HL-60/S4 treated with retinoic acid at 250 ng/mL for 4 days and 3 days (cell line): ENCODE measurements around the gene NDUFS3.

Source experiments
- in situ Hi-C: fragments of 300-500 bp; cut with MboI; formaldehyde crosslinking; loops from 2 replicates; pipeline ENCODE4 v1.7.0; 2022; ENCODE audit warnings: low sequenced_read_pairs

NDUFS3 gene

DNA sequence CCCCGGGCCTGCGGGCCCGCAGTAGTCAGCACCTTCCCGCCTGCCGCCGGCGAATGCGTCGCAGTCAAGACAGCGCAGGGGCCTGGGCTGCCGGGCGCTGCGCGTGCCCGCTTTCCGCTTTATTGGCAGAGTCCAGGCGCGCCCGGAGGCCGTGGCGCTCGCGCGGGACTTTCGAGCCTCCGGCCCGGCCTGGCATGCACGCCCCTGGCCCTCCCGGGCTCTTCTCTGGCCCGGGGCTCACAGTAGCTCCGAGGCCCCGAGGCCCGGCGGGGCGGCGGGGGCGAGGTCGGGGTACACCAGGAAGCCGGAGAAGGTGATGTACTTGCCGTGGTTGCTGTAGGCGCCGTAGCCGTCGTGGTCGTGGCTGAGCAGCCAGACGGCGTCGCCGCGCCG is 10.7 kb downstream of the NDUFS3 start:
- in situ Hi-C loops: no loop called here

DNA sequence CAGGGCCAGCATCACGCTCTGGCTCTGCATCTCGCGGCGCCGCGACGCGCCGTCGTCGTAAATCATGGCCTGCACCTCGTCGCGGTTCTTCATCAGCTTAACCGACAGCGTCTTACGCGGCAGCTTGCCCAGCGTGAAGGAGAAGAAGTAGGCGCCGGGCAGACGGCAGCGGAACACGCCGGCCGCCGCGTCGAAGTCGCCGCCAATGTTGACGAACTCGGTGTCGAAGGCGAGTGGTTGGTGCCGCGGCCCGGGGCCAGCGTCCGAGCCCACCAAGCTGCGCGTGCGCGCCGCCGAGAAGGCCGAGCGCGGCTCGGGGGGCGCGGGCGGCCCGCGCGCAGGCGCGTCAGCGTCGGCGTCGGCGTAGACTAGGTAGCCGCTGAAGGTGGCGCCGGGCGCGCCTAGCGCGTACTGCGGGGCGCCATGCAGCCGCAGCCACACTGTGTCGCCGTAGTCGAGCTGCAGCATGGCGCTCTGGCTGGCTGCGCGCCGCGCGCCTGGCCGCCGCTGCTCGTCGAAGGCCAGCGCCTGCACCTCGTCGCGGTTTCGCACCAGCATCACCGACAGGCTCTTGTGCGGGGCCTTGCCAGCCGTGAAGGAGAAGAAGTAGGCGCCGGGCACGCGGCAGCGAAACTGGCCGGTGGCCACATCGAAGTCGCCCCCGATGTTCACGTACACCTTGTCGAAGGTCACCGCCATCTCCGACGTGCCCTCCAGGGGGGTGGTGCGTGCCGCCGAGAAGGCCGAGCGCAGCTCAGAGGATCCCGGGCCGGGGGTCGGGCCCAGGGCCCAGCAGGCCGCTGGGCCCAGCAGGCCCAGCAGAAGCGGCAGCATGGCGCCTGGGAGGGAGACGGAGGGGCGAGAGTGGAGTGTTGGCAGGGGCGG is 11.3 kb downstream of the NDUFS3 start:
- in situ Hi-C loops: no loop called here

DNA sequence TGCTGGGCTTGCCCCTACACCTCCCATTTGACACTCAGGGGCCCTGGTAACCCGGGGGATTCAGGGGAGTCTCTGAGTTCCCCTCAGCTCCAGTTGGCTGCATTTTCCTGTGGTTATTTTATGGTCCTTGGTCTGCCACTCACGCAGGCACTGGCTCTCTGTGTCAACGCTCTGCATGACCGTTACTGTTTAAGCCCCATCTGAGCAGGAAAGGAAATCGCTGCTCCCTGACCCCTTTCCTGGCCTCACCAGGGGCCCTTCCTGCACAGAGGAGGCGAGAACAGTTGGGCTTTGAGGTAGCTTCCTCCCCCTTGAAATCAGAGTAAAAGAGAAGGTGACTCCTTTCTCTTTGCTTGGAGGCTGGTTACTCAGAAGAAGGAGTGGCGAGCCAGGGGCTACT is 12.9 kb downstream of the NDUFS3 start:
- in situ Hi-C loops: no loop called here

DNA sequence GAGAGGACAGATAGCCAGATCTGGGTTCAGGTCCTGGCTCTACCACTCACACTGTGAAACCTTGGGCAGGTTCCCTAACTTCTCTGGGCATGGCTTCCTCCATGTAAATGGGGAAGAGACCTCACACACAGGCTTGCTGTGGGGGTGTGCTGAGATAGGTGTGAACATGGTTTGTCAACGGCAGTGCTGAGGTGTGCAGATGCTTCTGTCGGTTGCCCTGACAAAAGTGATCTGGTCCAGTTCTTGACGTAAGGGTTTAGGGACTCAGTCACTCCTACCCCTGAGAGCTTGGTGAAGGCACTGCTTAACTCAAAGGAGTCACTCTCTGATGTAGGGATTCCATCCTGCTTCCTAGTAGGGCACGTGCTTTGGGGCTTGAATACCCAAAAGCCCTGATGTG is 13.4 kb downstream of the NDUFS3 start:
- in situ Hi-C loops: no loop called here

DNA sequence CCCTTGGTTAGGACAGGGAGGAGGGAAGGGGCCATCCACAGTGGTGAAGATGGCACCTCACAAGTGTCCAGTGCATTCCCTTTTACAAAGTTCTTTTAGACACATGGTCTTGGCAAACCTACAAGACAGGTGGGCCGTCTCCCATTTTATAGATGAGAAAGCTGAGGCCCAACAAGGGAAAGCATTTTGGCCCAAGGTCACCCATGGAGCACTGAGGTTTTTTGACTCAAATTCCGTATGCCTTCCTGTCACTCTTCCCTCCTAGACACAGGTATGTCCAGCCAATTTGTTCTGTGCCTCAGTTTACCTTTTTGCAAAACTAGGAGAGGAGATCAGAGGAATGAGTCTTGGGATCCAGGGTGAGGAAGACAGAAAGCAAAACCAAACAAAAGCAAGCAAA is 14.1 kb downstream of the NDUFS3 start:
- in situ Hi-C loops: no loop called here

DNA sequence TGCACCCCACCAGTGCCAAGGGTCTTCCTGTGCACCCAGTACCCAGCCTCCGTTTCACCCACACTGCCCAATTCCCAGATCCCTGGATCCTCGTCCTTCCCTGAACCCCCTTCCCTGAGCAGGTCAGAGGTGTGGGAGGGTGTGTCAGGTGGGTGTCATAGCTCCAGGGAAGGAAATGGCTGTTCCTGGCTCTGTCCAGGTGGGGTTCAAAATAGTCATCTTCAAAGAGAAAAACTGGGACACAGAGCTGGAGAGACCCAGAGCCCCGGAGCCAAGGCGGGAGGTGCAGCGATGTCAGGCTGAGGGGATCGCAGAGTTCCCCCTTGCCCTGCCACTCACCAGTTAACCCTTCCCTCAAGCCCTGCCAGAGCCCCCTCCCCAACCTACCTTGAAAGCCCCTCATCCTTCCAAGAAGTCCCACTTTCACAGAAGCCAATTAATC is 14.6 kb downstream of the NDUFS3 start:
- in situ Hi-C loops: no loop called here

DNA sequence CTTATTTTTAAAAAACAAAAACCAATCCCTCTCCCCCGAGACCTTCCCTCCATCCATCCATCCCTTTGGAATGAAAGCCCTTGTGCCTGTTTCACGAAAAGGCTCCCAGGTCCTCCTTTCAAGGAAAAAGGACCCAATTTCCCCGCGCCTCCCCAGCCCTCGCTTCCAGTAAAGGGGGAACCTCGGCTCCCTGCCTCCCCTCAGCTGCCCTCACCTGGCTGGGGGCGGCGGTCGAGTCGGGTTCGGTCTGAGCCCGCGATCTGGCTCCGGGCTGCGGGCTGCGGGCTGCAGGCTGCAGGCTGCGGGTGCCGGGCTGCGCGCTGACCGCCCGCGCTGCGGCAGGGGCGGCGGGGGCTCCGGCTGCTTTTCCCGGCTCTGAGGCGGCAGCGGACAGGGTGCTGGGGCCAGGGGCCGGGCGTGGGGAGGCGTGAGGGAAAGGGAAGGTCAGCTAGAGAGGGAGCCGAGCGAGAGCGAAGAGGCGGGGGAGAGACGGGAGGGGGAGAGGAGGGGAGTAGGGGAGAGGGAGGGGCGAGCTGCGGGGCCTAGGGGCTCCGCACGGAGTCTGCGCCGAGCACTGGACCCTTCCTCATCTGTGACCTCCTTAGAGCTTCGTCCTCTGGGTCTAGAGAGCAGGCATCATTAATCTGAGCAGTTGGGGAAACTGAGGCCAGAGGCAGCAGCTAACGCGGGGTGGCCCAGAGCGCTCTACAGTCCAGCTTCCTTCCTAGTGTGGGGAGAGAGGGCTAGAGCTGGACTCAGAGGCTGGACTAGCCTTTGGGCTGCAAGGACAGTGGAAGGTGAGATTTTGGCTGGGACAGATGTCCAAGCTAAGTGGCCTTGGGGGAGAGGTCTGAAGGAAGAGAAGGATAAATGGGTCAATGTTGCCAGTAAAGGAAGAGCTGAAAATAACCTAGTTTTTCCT is 15.3 kb downstream of the NDUFS3 start, which contains the start of gene C1QTNF4:
Gene C1QTNF4, minus strand, starts transcription at position 478 of the 922 bp plus-strand sequence. CDS start 3,601 bp downstream, outside the sequence.
- in situ Hi-C loops: no loop called here

DNA sequence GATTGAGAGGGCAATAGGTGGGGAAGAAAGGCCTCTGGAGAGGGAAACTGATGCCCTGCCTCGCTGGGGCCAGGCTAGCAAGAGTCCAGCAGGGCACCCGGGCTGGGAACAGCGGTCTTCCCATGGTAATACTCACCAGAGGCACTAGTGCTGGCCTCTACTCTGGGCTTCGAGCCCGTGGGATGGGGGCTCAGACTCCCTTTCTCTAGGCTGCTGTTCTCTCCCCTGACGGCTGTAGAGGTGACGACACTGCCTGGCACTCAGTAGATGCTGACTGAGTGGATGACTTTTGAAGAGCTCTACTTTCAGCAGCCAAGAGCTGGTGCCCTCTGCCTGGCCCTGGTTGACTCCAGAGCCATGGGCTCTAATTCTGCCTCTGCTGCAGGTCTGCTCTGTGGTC is 16.2 kb downstream of the NDUFS3 start:
- in situ Hi-C loops: no loop called here

DNA sequence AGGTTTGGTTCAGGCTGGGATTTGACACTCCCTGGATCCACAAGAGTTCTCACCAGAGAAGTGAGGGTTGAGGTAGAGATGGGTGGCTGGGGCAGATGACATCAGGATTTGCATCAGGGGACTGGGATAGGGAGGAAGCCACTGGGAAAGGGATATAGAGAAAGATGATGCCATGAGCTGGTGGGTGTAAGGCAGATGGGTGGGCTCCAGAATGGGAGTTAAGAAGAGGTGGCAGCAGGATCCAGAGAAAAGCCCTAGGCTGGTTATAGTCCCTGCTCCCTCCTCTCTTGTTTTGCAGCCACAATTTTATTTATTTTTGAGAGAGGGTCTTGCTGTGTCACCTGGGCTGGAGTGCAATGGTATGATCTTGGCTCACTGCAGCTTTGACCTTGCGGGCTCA is 17.1 kb downstream of the NDUFS3 start:
- in situ Hi-C loops: no loop called here

DNA sequence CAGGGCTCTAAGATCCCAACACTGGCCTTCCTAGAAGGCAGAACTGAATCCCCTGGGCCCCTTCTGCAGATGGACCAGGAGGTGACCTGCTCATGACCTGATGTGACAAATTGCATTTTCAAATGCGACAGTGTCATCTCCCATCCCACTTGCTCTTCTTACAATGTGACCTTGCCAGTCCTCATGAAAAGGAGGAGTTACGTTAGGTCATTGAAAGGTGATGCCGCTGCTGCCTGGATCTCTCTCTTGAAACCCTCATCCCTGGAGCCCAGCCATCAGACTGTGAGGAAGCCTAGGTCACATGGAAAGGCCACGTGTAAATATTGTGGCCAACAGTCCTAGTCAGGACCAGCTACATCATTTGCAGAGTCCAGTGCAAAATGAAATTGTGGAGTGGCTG is 21.0 kb downstream of the NDUFS3 start:
- in situ Hi-C loops: no loop called here

DNA sequence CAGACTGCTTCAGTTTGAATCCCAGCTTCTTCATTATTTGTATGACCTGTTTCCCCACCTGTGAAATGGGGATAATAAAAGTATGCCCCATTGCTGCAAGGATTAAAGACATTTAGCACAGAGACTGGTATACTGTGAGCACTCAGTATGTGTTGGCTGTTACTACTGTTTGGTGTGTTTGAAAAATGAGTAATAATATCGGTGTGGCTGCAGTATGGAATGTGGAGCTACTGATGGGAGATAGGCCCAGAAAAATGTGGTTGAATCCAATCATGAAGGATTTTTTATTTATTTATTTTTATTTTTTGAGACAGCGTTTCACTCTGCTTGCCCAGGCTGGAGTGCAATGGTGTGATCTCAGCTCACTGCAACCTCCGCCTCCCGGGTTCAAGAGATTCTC is 24.4 kb downstream of the NDUFS3 start:
- in situ Hi-C loops: no loop called here

DNA sequence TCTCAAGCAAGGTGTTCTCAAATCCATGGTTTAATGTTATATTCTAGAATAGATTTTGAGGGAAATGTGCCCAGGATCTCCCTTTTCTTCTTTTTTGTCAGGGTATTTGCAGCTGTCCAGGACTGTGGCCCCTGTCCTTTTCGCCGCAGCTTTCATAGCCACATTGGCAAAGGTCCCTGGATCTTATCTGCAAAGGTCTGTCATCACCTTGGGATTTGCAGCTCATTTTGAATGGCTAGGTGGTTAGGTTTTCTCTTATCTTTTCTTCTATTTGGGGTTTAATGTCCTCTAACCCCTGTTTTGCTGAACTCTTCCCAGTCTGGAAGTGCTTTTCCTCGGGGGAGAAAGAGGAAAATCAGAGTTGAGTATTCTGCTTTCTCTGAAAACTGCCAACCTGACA is 27.0 kb downstream of the NDUFS3 start:
- in situ Hi-C loops: no loop called here

DNA sequence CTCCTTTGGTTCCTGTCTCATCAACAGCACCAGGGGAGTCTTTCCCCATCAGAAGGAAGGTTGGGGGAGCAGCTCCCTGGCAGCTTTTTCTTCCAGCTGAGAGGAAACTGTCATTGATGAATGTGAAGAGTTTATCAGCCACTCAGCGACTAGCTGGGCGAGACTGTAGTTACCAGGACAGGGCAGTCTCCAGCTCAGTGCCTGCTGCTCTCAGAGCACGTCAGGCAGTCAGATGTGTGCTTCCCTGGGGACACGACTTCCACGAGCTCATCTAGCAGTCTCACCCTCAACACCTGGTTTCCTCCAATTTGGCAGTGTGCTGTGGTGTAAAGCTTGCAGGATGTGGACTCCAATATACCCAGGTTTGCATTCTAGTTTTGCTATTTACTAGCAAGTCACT is 27.9 kb downstream of the NDUFS3 start:
- in situ Hi-C loops: no loop called here

DNA sequence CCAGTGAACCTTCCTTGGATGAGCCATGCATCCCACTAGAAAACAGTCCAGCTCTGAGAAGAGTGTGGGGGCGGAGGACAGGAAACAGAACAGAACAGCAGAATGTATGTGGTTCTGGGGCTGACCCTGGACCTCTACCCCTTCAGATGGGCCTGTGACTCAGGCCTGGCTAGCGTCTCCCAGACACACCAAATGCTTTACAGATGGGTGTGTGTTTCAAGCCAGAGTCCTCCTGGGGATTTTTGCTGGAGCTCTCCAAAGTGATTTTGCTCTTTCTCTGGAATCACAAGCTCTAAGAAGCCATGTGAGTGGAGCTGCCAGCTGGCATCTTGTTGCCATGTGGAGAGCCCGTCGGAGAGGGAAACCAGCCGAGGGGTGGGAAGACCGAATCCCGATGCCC is 28.5 kb downstream of the NDUFS3 start:
- in situ Hi-C loops: no loop called here

DNA sequence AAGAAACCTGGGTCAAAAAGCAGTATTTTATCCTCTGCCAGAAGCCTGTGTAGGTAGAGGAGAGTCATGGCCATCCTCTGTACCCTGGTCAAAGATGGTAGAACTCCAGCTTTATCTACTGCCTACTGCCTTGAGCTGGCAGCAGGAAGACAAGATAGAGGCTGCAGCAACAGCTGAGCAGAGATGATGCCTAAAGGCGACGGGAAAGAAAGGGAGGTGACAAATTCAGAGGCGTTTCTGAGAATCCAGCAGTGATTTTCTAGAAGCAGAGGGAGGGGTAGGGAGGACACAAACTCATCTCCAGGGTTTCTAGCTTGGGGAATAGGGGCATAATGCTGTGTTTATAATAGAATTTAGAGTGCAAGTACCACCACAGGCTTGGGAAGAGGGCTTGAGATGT is 30.8 kb downstream of the NDUFS3 start:
- in situ Hi-C loops: no loop called here

DNA sequence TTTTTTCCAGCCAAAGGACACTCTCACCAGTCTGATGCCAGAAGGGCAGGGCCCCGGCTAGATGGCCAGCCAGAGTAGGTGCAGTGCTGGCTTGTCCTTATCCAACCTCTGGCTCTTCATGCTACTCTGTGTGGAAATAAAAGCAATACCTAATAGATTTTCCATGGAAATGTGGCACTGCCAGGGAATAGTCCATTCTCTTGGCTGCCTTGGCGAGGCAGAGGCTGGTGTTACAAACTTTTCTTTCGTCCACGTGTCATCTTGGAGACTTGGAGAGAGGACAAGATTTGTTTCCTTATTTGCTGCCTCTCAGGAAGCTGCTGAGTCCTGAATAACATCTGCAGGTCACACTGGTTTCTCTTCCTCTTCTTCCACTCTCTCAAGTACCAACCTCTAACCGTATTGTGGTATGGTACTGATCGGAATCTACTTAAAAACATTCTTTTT is 32.5 kb downstream of the NDUFS3 start:
- in situ Hi-C loops: no loop called here

DNA sequence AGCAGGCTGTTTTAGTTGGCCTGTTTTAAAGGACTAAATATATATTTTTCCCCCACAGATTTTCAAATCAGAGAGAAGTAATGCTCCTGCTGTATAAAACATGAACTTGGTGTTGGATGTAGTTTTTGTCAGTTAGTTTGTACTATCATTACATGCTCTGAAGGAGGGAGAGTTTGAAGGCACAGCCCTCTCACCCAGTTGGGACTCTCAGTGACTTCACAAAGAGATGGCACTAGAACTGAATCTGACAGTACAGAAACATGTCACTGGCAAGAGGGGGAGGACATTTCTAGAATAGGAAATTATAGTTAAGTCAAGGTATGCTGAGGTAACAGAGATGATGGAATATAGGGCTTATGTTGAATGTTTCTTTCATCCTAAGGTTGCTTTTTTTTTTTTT is 36.4 kb downstream of the NDUFS3 start:
- in situ Hi-C loops: no loop called here

DNA sequence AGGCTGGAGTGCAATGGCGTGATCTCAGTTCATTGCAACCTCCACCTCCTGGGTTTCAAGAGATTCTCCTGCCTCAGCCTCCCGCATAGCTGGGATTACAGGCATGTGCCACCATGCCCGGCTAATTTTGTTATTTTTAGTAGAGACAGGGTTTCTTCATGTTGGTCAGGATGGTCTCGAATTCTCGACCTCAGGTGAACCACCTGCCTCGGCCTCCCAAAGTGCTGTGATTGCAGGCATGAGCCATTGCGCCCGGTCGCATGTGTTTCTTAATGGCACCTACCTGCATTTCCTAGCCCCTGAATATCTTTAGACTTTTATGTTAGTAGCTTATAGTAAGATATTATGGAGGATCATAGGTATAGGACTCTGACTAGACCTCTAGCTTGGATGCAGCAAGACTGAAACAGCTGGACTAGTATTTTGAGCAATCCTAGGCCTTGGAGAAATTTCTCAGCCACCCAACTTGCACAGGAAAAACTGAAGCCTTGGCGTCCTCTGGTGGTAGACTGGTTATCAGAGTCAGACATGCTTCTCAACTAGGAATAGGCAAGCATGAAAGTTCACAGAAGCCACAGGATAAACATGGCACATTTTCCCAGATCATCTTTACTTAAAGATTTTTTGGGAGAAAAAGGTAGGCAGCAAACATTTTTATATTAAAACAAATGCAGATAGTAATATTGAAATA is 38.0 kb downstream of the NDUFS3 start:
- in situ Hi-C loops: no loop called here

DNA sequence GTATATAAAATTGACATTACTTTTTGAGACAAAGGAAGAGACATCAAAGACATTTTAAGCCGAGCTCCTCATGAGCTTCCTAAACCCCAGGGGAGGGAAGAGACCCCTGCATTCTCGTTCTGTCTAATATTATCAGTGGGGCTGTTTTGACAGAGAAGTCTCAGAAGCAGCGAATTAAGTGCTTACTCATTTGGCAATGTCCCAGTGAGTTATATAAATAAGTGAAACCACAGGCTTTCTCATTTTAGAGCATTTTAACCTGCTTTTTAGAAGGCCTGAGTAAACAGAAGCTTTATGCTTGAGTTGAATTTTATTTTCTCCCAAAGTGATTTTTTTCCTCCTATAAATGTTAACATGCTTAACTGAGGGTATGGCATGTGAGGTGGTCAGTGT is 38.5 kb downstream of the NDUFS3 start:
- in situ Hi-C loops: no loop called here

DNA sequence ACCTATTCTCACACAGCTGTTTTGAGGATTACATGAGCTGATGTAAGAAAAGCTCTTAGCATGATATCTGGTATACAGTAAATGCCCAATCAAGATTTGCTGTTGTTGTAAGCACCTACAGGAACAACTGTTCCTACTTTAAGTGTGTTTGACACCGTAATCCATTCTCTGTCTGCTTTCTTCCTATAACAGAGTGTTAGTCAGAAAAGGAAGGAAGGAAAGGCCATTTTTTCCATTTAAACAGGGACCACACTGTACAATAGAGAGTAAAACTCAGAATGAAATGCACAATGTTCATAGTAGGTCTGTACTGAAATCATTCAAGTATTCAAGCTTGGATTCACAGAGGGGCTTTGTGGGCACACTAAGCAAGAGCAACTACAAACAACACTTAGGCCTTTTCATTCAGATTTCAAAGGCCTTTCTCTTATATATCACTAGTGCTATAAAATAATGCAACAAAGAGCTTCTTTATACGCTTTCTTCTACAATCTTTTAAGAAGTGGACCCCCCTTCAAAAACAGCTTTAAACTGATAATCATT is 42.0 kb downstream of the NDUFS3 start:
- in situ Hi-C loops: no loop called here

DNA sequence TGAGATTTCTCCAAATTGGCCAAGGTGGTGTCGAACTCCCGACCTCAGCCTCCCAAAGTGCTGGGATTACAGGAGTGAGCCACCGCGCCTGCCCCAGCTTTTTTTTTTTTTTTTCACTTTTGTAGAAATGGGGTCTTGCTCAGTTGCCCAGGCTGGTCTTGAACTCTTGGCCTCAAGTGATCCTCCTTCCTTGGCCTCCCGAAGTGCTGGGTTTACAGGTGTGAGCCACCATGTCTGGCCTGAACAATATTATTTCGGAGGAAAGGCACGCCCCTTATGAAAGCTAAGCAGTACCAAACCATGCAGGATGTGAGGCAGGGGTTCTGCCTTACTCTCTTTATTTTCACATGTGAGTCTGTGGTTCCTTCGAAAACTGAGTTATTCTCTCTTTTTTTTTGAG is 47.4 kb downstream of the NDUFS3 start:
- in situ Hi-C loops: no loop called here
